Adrenal gland (tissue), 5 donors: Measurements from ENCODE around the gene CMC2.

Experiments used
- CTCF ChIP-seq, 6 experiments: fragments of 450-650 bp in 4 of 6; fragments of 200-600 bp in 2 of 6; sonication (generic) in 1 of 6; IDR thresholded peaks; 1 replicate in 5 of 6; 2 replicates in 1 of 6; pipeline versions ENCODE4 v1.5.1 to v1.8.0; 2016 to 2021; ENCODE audit warnings: antibody characterized with exemption in 6 of 6, mild to moderate bottlenecking in 2 of 6, moderate library complexity in 1 of 6
- POLR2A ChIP-seq, 2 donors: fragments of 450-650 bp; IDR thresholded peaks; one replicate each; pipeline ENCODE4 v1.6.1; 2017; ENCODE audit warnings: antibody characterized with exemption in 2 of 2, mild to moderate bottlenecking in 2 of 2, moderate library complexity in 1 of 2
- donor health status: DM: no; HTN: no; CAD: no.

GRCh38 chr16:80986557-80986956, 20.1 kb downstream of the CMC2 start:
- no peak for TF ChIP-seq CTCF (IDR thresholded peaks at IDR 0.05)
- no peak for TF ChIP-seq POLR2A (IDR thresholded peaks at IDR 0.05)
